COLO668 (cell line): ENCODE measurements around the gene SLC30A5.
"Not testable (repeated sequence)": the region's sequence is repeated elsewhere in the genome, so short reads cannot be mapped to it uniquely, and the experiment has no call there.

Experiments used
- DNase-seq: peaks from one replicate; lab custom pipeline; 2025; ENCODE audit not compliant: unreplicated experiment; lab: John Stamatoyannopoulos, UW

The SLC30A5 gene

GRCh38 chr5:69103521-69103920 lies 9.7 kb downstream of the SLC30A5 start:
- DNase-seq = no peak

GRCh38 chr5:69105996-69106906 lies 12.4 kb downstream of the SLC30A5 start:
- DNase-seq = no peak

GRCh38 chr5:69108367-69108766 lies 14.6 kb downstream of the SLC30A5 start:
- DNase-seq = not testable (repeated sequence)

- no peak for DNase-seq
Observed at GRCh38 chr5:69113851-69114250, 20.0 kb downstream of the SLC30A5 start.

GRCh38 chr5:69115526-69115925 lies 21.7 kb downstream of the SLC30A5 start:
- DNase-seq = no peak

GRCh38 chr5:69129413-69129812 lies 35.6 kb downstream of the SLC30A5 start:
- no peak for DNase-seq

GRCh38 chr5:69130241-69130640 lies 36.4 kb downstream of the SLC30A5 start:
- no peak for DNase-seq

- DNase-seq = no peak
Observed at GRCh38 chr5:69131304-69131703, 37.5 kb downstream of the SLC30A5 start.

GRCh38 chr5:69134126-69134525 lies 40.3 kb downstream of the SLC30A5 start:
- no peak for DNase-seq

- DNase-seq = no peak
Observed at GRCh38 chr5:69136293-69136692, 42.5 kb downstream of the SLC30A5 start.

GRCh38 chr5:69137208-69137607 lies 43.4 kb downstream of the SLC30A5 start:
- DNase-seq = not testable (repeated sequence)

- DNase-seq = no peak
Observed at GRCh38 chr5:69137807-69138206, 44.0 kb downstream of the SLC30A5 start.

GRCh38 chr5:69138766-69139165 lies 45.0 kb downstream of the SLC30A5 start:
- no peak for DNase-seq

- not testable (repeated sequence) for DNase-seq
Observed at GRCh38 chr5:69140239-69140638, 46.4 kb downstream of the SLC30A5 start.

GRCh38 chr5:69140827-69141226 lies 47.0 kb downstream of the SLC30A5 start:
- no peak for DNase-seq

GRCh38 chr5:69148576-69148975 lies 54.8 kb downstream of the SLC30A5 start:
- not testable (repeated sequence) for DNase-seq

- no peak for DNase-seq
Observed at GRCh38 chr5:69148981-69149675, 55.3 kb downstream of the SLC30A5 start.

GRCh38 chr5:69149676-69150010 lies 55.8 kb downstream of the SLC30A5 start:
- no peak for DNase-seq

GRCh38 chr5:69152731-69153130 lies 58.9 kb downstream of the SLC30A5 start:
- no peak for DNase-seq

- no peak for DNase-seq
Observed at GRCh38 chr5:69156456-69156855, 62.6 kb downstream of the SLC30A5 start.

GRCh38 chr5:69158039-69158438 lies 64.2 kb downstream of the SLC30A5 start:
- DNase-seq = no peak

- DNase-seq = no peak
Observed at GRCh38 chr5:69160651-69161050, 66.8 kb downstream of the SLC30A5 start.
